Astrocyte of the spinal cord (primary cell): ENCODE results near the gene RNU7-1.

Source experiments
- DNase-seq: peaks from one replicate; pipeline ENCODE4 v3.0.0; 2011; ENCODE audit warnings: low read depth, low spot score
- H3K4me3 ChIP-seq: 2 replicates; pipeline ENCODE4 v1.5.1; 2011; ENCODE audit warnings: low read depth, mild to moderate bottlenecking, low read length, moderate library complexity
- in situ Hi-C: cut with HindIII; loops from 2 replicates; pipeline ENCODE4 v1.10.0; 2017; ENCODE audit warnings: low sequenced_read_pairs
- TF ChIP-seq, protein P1 (sequence below): IDR thresholded peaks from 2 replicates; pipeline ENCODE4 v1.5.1; 2012; ENCODE audit warnings: low read depth, mild to moderate bottlenecking, low read length, inconsistent platforms

RNU7-1 gene

DNA sequence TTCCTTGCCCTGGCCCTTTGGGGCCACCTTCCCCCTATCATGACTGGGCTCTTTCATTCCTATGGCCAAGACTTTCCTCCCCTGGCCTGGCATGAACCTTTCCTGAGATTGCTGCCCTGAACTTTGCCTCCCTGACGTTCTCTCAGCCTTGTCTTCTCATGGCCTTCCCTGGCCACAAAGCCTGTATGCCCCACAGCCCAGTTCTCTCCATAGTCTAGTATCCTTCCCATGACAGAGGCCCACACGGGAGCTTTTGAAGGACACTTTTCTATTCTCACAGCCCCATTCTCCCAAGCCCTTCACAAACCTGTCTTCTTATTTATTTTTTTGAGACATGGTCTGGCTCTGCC, 4.5 kb upstream of the RNU7-1 start:
- in situ Hi-C loops, result no loop called here
- no peak for DNase-seq
- TF ChIP-seq, protein P1, sequence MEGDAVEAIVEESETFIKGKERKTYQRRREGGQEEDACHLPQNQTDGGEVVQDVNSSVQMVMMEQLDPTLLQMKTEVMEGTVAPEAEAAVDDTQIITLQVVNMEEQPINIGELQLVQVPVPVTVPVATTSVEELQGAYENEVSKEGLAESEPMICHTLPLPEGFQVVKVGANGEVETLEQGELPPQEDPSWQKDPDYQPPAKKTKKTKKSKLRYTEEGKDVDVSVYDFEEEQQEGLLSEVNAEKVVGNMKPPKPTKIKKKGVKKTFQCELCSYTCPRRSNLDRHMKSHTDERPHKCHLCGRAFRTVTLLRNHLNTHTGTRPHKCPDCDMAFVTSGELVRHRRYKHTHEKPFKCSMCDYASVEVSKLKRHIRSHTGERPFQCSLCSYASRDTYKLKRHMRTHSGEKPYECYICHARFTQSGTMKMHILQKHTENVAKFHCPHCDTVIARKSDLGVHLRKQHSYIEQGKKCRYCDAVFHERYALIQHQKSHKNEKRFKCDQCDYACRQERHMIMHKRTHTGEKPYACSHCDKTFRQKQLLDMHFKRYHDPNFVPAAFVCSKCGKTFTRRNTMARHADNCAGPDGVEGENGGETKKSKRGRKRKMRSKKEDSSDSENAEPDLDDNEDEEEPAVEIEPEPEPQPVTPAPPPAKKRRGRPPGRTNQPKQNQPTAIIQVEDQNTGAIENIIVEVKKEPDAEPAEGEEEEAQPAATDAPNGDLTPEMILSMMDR, result no peak
- H3K4me3 ChIP-seq, result no peak overlapping the region

DNA sequence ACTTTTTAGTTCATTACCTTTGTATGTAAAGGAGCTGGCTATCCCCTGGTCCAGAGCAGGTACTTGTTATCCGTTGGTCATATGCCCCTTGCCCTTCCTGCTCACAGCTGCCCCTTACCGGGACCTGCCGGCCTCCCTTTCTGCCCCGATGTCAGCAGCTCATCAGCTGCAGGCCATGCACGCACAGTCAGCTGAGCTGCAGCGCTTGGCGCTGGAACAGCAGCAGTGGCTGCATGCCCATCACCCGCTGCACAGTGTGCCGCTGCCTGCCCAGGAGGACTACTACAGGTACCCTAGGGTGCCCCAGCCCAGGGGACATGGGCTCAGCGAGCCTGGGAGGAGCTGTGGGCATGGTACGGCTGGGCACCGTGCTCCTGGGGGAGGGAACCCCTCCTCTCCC, 2.3 kb upstream of the RNU7-1 start:
- no peak for DNase-seq
- in situ Hi-C loops, result no loop called here
- TF ChIP-seq, protein P1, result no peak
- no peak overlapping the region for H3K4me3 ChIP-seq

DNA sequence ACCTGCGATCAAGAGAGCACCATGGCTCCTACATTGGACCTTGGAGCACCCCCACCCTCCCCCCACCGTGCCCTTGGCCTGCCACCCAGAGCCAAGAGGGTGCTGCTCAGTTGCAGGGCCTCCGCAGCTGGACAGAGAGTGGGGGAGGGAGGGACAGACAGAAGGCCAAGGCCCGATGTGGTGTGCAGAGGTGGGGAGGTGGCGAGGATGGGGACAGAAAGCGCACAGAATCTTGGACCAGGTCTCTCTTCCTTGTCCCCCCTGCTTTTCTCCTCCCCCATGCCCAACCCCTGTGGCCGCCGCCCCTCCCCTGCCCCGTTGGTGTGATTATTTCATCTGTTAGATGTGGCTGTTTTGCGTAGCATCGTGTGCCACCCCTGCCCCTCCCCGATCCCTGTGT, 1.8 kb upstream of the RNU7-1 start:
- in situ Hi-C loops, result no loop called here
- no peak overlapping the region for H3K4me3 ChIP-seq
- TF ChIP-seq, protein P1, result no peak
- no peak for DNase-seq

- no peak overlapping the region for H3K4me3 ChIP-seq
- peak; percentile 29 for DNase-seq
- in situ Hi-C loops, result no loop called here
- TF ChIP-seq, protein P1, result no peak
Observed at GRCh38 chr12:6942331-6942665, 1.3 kb upstream of the RNU7-1 start.

GRCh38 chr12:6943389-6943721, 261 bp upstream of the RNU7-1 start:
- TF ChIP-seq, protein P1, result no peak
- peak overlapping the region; percentile 70 for H3K4me3 ChIP-seq
- peak; percentile 96 for DNase-seq
- in situ Hi-C loops, result no loop called here

- in situ Hi-C loops, result no loop called here
- TF ChIP-seq, protein P1, result peak; percentile 85
- peak; percentile 90 for DNase-seq
- H3K4me3 ChIP-seq, result peak overlapping the region; percentile 70
Observed at GRCh38 chr12:6944381-6945186, 968 bp downstream of the RNU7-1 start.

GRCh38 chr12:6945613-6946012, 2.0 kb downstream of the RNU7-1 start:
- no peak overlapping the region for H3K4me3 ChIP-seq
- TF ChIP-seq, protein P1, result no peak
- in situ Hi-C loops, result no loop called here
- no peak for DNase-seq
